Retina (tissue), 1 donor: ENCODE measurements around the gene PPP1R14D.

Experiments used
- DNase-seq: peaks from one replicate; pipeline ENCODE4 v3.0.0-alpha.2; 2016

Gene PPP1R14D

DNA sequence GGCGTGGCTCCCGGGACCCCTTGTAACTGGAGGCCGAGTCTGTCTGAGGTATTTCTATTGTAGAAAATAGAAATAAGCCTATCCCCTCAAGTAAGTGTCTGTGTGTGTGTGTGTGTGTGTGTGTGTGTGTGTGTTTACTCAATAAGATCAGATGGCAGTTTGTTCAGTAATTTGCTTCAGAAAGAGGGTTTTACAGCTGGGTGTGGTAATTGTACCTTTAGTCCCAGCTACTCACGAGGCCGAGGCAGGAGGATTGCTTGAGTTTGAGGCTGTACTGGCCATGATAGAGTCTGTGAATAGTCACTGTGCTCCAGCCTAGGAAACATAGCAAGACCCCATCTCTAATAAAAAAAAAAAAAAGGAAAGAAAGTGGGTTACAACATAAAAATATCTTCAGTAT lies 24.0 kb upstream of the PPP1R14D start:
- DNase-seq, result no peak

DNA sequence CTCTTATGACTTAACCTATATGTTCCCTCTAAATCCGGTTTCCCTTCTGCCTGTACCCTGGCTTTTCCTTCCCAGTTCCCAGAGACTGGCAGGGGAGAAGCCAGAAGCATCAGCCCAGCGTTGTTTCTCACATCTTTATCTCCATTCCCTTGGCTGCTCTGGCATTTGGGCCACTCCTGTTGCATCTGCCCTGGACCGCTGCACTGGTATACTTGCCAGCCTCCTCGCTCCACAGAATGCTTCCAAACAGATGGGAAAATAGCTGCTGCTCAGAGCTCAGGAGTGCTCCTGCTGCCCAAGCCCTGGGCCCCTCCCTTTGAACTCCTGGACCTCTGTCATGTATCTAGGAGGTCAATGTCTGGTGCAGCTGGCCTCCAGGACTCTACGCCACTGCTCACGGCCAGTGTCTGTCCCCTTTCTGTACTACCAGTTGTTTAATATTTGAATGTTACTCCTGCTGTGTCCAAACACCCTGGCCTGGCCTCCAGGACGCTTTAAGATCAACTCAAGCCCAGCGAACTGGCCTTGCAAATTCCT lies 22.1 kb upstream of the PPP1R14D start:
- no peak for DNase-seq

DNA sequence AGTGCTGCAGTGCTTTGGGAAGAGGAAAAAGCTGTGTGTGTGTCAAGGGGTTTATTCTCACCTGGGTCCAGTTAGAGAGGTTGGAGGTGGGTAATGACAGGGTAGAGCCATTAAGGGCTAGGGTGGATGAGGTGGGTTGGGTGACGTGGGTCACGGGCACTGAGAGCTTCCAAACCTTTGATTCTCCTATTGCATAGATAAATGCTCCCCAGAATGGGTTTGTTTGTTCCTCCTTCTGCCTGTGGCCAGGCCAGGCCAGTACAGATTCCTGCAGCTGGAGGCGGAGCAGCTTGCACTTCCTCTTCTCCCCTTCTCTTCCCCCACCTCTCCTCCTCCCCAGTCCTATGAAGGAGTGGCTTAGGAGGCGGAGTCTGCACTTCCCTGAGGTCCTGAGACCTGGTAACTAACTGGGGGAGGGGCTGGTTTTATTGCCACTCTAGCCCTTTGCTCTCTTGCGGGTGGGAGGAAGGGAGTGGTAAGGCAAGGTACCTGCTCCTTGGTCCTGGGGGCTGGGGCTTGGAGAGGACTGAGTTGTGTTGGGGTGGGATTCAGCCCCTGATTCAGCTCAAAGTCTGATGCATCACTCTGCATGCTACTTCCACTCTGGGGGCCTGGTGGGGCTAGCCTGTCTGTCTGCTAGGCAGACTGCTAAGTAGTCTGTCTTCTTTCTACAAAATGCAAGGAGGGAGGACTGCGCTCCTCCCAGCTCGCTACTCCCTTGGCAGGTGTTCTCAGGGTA lies 18.9 kb upstream of the PPP1R14D start:
- no peak for DNase-seq

DNA sequence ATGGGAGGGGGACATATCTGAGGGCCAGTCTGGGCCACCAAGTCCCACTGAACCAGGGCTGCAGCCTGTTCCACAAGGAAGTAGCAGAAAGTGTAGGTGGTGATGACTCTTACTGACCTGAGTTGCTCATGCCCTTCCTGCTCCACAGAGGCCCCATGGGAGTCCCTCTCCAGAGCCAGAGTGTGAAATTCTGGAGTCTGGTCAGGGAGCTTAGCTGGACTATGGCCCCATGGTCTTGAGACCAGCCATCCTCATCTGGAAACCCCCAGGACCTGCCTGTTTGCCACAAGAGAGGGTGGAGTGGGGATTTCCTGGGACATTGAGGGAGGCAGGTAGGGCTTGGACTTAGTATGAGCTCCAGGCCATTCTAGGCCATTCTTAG lies 18.3 kb upstream of the PPP1R14D start:
- DNase-seq, result no peak

DNA sequence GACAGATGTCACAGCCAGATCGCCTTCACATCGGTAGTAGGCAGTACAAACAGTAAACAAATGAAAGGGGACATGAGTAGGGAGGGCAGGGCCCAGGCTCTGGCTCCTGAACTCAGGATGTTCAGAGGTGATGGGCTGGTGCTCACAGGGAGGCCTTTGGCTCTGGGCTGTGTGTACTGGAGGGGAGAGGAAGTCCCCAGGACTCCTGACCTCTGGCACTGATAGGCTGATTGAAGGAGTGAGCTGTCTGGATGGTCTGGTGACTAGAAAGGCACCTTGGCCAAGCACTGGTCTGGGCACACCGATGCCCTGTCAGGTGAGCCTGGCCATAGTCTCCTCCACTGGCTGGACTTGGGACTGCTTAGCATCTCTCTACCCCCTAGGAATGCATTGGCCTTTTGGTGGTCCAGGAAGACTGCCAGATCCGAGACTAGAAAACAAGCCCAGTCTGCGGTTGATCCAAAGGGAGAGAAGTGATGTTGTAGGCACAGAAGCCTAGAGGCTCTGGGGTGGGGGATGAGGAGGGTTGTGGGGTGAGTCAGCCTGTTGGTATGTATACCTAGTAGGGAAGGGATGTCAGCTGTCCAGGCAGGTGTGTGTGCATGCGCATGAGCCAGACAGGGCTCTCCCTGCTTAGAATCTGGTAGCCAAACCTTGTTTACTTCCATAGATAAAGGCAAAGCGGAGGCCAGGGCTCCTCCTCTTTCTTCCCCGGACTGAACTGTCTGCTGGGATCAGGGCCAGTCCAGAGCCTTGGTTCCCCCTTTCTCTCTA lies 17.2 kb upstream of the PPP1R14D start:
- DNase-seq, result no peak

DNA sequence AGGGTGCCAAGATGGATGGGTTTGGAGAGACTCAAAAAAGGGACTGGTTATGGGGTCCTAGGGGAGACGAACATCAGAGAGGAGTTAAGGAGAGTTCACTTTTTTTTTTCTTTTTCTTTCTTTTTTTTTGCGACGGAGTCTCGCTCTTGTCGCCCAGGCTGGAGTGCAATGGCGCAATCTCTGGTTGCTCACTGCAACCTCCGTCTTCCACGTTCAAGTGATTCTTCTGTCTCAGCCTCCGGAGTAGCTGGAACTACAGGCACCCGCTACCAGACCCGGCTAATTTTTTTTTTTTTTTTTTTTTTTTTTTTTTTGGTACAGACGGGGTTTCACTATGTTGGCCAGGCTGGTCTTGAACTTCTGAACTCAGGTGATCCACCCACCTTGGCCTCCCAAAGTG lies 16.5 kb upstream of the PPP1R14D start:
- no peak for DNase-seq

DNA sequence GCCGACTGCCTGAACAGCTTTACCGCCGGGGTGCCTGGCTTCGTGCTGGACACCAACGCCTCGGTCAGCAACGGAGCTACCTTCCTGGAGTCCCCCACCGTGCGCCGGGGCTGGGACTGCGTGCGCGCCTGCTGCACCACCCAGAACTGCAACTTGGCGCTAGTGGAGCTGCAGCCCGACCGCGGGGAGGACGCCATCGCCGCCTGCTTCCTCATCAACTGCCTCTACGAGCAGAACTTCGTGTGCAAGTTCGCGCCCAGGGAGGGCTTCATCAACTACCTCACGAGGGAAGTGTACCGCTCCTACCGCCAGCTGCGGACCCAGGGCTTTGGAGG lies 16.2 kb upstream of the PPP1R14D start:
- DNase-seq, result no peak

DNA sequence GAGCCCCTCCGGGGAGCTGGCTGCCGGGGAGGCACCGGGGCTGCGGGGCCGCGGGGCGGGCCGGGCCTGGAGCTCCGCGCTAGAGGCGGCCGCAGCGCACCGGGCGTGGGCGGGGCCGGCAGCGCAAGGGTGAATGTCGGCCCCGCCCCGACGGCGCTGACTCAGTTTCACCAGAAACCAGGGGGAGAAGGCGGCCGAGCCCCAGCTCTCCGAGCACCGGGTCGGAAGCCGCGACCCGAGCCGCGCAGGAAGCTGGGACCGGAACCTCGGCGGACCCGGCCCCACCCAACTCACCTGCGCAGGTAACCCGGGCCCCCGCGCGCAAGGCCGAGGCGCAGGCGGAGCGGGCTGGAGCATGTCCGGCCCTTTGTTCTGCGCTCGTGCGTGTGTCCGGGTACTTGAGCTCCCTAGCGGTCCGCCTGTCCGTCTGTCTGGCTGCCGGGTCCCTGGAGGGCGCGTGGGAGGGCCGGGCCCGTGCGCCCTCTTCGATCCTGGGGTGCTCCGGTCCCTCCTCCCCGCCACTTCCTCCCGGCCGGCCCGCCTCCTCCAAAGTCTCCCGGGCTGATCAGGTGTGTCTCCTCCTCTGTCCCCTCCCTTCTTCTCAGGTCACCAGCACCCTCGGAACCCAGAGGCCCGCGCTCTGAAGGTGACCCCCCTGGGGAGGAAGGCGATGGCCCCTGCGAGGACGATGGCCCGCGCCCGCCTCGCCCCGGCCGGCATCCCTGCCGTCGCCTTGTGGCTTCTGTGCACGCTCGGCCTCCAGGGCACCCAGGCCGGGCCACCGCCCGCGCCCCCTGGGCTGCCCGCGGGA lies 15.6 kb upstream of the PPP1R14D start, which contains the start of gene SPINT1:
Gene SPINT1 (plus strand): TSS at position 164 of the 811 bp plus-strand sequence. CDS start 507 bp downstream, at position 671.
- peak; percentile 62 for DNase-seq

DNA sequence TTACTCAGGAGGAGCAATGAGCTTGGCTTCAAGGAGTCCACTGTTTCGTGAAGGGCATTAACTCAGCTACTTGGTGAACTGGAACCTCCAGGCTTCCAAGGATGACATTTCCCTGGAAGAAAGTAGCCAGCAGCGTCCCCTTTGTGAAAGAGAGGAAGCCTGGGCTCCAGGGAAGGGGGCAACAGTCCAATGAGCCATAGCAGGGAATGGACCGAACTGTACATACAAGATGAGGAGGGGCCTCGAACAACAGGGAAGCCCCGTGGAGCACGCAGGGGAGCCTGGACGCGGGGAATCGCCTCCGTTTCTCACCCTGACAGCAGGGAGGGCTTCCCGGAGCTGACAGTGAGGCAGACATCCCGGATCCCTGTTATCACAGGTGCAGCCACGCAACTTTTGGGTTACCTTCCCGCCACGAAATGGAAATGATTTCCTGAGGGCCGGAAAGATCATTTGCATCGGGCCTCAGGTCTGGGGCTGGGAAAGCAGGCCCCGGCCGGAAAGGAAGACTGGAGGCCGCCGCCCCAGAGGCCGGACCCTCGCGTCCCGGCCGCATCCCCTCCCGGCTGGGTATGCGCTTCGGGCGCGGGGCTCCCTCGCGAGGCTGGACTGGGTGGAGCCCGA lies 14.9 kb upstream of the PPP1R14D start:
- peak; percentile 36 for DNase-seq

DNA sequence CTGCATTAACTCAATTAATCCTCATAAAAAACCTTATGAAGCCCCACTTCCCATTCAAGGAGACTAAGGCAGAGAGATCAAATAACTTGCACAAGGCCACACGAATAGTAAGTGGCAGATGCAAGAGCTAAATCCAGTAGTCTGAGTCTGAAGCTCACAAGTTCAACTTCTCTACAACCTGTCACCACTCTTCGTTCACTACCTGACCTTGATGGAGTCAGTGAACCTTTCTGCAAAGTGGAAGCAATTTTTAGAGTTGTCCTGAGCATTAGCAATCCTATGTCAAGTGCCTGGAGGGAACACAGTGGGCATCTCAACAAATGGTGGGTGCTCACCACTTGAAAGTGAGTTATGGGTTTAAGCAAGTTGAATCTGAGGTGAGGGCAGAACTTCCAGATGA lies 13.2 kb upstream of the PPP1R14D start:
- no peak for DNase-seq

DNA sequence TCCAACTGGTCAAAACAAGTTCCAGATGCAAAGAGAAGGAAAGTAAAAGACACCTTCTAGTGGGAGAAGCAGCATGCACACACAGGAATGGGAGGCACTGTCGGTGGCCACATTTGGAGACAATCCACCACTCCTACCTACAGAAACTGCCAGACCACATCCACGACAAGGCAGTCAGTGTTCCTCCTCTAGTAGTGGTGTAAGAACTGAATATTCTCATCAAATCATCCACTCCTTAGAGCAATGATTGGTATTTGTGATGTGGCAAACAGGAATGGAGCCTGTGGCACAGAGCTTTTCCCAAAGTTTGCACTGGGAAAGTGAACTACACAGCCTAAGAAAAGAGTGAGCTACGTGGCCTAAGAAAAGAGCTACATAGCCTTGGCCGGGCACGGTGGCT lies 10.2 kb upstream of the PPP1R14D start:
- no peak for DNase-seq

DNA sequence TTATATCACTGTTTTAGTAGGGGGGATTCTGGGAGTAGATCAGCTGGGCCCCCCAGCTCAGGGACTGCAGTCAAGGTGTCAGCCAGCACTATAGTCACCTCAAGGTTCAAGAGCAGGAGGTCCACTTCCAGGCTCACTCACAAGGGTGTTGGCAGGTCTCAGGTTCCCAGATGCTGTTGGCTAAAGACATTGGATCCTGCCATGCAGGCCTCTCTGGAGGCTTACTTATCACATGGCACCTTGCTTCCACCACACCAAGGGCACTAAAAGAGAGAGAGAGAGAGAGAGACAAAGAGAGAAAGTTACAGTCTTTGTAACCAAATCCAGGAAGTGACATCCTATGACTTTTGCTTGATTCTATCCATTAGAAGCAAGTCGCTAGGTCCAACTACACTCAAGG lies 7.5 kb upstream of the PPP1R14D start:
- DNase-seq, result no peak

DNA sequence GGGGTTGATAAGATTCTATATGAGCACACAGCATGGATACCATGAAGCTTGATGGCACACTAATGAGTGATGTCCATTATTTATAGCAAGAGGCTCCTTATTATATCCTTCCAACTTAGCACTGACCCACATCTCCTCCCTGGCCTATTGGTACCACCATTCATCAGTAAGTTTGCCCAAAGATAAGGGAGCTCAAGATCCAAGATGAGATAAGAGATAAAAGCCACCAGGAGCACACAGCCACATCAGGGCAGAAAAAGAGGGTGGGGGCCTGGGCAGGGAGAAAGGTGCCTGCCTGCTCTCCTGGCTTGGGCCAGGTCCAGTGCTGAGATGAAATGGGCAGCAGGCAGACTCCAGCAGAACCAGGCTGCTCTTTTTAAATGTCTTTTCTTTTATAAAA lies 4.4 kb upstream of the PPP1R14D start:
- no peak for DNase-seq

DNA sequence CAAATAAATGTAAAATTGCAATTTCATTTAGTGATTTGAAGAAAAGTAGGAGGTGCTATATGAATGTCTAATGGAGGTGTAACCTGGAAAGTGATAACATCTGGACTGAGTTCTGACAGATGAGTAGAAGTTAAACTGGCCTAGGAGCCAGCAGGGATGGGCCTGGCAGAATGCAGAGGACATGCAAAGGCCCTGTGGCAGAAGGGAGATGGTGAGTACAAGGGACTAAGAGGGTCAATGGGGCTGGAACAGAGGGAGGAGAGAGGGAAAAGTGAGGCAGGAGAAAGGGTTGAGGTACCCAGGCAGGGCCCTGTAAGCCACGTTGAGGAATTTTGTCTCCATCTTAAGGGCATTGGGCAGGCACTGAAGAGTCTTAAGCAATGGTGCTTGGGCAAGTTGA lies 3.4 kb upstream of the PPP1R14D start:
- DNase-seq, result no peak

DNA sequence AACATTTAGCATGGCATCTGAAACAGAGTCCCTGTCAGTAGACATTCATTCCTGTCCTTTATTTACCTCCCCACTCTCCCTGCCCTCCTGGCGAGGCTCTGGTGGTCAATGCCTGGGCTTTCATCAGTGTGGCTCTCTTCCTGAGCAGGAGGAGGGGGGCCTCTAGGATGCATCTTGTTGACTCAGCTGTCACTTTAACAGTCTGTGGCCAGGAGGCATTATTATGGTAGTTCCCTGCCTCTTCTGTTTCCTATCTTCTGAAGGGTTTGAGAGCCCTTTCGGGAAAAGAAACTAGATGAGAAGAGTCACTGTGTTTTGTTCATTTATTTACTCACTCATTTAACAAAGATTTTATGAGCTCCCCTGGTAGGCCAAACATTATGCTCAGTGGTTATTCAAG lies 2.4 kb upstream of the PPP1R14D start:
- no peak for DNase-seq

DNA sequence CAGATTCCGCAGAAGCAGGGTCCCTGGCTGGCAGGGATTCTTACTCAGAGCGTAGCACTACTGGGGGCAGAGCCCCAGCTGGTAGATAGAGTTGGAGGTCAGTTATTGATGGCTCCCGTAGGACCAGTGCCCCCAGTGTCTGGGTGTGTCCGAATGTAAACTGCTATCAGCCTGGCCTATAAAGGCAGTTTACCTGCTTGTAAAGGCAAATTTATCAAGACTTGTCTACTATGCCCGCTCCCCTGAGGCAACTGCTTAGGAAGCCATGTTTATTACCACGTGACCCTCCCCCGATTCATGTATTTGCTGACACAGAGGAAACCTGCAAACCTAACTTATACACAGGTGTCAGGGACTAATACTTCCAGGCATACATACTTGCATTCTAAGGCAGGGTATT lies 607 bp upstream of the PPP1R14D start:
- DNase-seq, result no peak

DNA sequence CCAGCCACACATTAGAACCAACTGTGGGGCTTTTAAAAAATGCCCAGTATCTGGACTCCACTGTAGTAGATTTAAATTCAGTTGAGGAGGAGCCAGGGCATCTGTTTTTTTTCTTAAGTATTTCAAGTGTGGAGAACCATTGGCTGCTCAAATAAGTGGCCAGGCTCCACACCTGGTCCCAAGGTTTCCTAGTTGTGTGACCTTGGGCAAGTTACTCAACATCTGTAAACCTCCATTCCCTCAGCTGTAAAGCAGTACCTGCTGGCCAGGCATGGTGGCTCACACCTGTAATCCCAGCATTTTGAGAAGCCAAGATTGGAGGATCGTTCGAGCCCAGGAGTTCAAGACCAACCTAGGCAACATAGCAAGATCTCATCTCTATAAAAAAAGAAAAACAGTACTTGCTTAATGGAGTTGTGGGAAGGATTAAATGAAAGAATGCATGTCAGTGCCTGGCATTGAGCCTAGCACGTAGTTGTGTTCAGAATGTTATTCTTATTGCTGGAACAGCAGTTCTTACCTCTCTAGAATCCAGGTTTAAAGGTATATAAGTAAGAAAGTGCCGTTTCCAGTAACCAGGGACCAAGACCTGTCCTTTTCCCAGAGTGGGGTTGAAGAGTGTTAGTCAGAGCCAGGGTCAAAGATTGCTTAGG lies 2.0 kb downstream of the PPP1R14D start:
- no peak for DNase-seq

DNA sequence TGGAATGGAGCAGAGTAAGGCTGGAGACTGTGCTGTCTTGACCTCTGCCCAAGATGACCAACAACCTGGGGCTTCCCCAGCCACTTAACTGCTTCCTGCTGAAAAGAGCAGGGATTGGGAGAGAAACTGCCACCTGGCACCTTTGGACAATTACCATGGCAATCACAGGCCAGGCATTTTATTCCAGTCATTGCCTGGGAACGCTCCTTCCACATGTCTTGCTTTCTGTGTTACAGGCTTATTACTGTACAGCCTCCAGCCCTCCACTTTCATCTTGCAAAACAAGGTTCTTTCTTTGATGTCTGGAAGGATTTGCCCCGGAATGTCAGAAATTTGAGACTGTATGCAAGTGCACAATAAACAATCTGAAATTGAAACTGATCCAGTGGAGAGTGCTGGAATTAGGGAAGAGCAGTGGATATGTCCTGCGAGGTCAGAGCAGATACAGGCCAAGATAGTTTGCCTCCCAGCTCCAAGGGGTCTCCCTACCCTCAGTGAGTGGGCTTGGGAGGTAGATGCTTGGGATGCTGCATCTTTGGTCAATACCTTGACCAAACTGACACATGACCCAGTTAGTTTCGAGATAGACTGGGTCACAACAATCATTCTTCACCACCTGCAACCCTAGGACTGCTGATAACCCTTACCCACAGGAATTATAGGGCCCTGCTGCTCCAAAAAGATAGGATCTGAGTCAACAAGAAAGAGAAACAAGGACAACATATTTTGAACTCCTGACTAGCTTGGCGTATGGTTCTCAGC lies 2.7 kb downstream of the PPP1R14D start:
- DNase-seq, result no peak

DNA sequence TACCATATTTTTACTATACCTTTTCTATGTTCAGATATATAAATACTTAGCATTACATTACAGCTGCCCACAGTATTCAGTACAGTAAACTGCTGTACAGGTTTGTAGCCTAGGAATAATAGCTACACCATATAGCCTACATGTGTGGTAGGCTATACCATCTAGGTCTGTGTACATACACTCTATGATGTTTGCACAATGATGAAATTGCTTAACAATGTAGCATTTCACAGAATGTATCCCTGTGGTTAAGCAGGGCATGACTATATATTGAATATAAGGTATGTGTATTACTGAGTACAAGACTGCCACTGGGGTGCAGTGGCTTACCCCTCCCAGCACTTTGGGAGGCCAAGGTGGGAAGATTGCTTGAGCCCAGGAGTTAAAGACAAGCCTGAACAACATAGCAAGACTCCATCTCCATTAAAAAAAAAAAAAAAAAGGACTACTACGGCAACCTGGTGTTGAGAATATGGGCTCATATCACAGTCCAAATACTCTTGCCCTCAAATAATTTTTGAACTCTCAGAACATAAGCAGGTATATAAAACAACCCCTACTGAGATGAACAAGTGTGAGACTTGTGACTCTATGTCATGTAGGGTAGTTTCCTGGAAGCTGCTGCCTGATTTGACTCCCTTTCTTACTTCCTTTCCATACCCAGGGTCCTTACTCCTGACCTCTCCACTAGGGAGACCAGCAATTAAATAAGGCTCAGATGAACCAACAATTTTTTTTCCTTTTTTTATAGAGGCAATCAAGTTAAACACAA lies 4.8 kb downstream of the PPP1R14D start:
- DNase-seq, result no peak

DNA sequence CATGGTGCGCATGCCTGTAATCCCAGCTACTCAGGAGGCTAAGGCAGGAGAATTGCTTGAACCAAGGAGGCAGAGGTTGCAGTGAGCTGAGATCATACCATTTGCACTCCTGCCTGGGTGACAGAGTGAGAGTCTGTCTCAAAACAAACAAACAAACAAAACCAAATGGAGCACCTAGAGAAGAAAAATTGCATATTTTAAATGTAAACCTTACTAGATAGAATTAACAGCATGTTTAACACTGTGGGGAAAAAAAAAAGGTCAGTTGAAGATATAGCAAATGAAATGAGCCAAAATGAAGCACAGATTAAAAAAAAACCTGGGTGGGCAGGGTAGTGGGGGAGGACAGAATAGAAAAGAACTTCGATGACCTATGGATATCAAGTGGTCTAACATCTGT lies 7.3 kb downstream of the PPP1R14D start:
- DNase-seq, result no peak

DNA sequence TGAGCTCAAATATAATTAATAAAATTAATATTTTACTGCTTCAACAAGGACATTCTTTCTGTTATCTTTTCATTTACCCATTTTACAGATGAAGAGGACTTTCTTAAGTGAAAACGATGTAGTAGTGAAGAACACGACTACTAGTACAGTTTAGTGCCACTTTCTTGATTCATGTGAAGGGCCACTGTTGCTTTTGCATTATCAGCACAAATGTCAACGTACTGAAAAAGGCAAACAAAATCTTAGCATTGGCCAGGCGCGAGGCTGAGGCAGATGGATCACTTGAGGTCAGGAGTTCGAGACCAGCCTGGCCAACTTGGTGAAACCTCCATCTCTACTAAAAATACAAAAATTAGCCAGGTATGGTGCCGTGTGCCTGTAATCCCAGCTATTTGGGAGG lies 9.5 kb downstream of the PPP1R14D start:
- DNase-seq, result no peak
